Panc1 (cell line): ENCODE data around the gene LIN9. TPM values are rescaled to one million over a fixed set of nuclear protein-coding genes. Genes with fewer than 3 reads are reported as not detected.
A peak's percentile ranks its signal among the peaks of the same experiment; 100 is the strongest.

Experiments used
- ATAC-seq: fragments of 200-7000 bp; cut with Tn5 transposase; 2 replicates; pipeline ENCODE4 v1.9.1; 2020; ENCODE audit warnings: mild to moderate bottlenecking, moderate library complexity
- BruUV-seq: library from RNA; stranded (reverse); fragments of 400-500 nt; replicated peaks from 2 replicates; lab custom pipeline; 2021; lab: Mats Ljungman, UMichigan
- CTCF ChIA-PET: fragments of 300-600 bp; sonication (Branson Sonifier 250); formaldehyde crosslinking; loops from one replicate; lab custom pipeline; 2022; ENCODE audit warnings: antibody characterized with exemption; lab: Charles Lee
- POLR2A ChIA-PET: fragments of 300-600 bp; sonication (Branson Sonifier 250); formaldehyde crosslinking; loops from one replicate; lab custom pipeline; 2022; ENCODE audit warnings: antibody characterized with exemption; lab: Charles Lee
- DNase-seq: peaks from one replicate; pipeline ENCODE4 v3.0.0-alpha.2; 2010; ENCODE audit warnings: low read depth, low spot score
- H3K27ac ChIP-seq: 2 replicates; pipeline ENCODE4 v1.5.1; 2011; ENCODE audit warnings: mild to moderate bottlenecking, low read length, inconsistent platforms
- H3K27me3 ChIP-seq: fragments of 200-500 bp; sonication (Bioruptor generic); 2 replicates; pipeline ENCODE4 v1.6.0; 2014; ENCODE audit warnings: low read length, inconsistent platforms; ENCODE audit not compliant: control insufficient read depth, insufficient read depth
- H3K36me3 ChIP-seq: fragments of 200-500 bp; sonication (Bioruptor generic); 2 replicates; pipeline ENCODE4 v1.5.1; 2014; ENCODE audit warnings: inconsistent platforms, mild to moderate bottlenecking, low read length, moderate library complexity; ENCODE audit not compliant: control insufficient read depth, insufficient read depth
- H3K4me1 ChIP-seq: 2 replicates; pipeline ENCODE4 v1.5.1; 2011; ENCODE audit warnings: inconsistent platforms, mild to moderate bottlenecking, low read length, moderate library complexity; ENCODE audit not compliant: control insufficient read depth, insufficient read depth
- H3K4me3 ChIP-seq, 2 experiments: 2 replicates each; pipeline ENCODE4 v1.5.1; 2011 to 2012; ENCODE audit warnings: low read depth in 2 of 2, low read length in 2 of 2, mild to moderate bottlenecking in 2 of 2, inconsistent platforms in 1 of 2, moderate library complexity in 1 of 2
- H3K9me3 ChIP-seq: fragments of 200-500 bp; sonication (Bioruptor generic); 2 replicates; pipeline ENCODE4 v1.5.1; 2014; ENCODE audit warnings: low read depth, mild to moderate bottlenecking, inconsistent platforms, low read length, moderate library complexity; ENCODE audit not compliant: control insufficient read depth, insufficient read depth
- CTCF ChIP-seq: fragments of 450-650 bp; IDR thresholded peaks from 2 replicates; pipeline ENCODE4 v1.5.1; 2017; ENCODE audit warnings: mild to moderate bottlenecking
- POLR2AphosphoS5 ChIP-seq: IDR thresholded peaks from 2 replicates; pipeline ENCODE4 v1.6.1; 2012; ENCODE audit warnings: mild to moderate bottlenecking, low read depth, low read length, moderate library complexity
- REST ChIP-seq, 2 experiments: IDR thresholded peaks; 2 replicates each; pipeline ENCODE4 v1.6.1; 2011 to 2012; ENCODE audit warnings: low read depth in 2 of 2, control low read depth in 1 of 2, low read length in 1 of 2, mild to moderate bottlenecking in 1 of 2, moderate library complexity in 1 of 2; ENCODE audit not compliant: insufficient read depth in 1 of 2
- SIN3A ChIP-seq: IDR thresholded peaks from 2 replicates; pipeline ENCODE4 v1.6.1; 2012; ENCODE audit warnings: low read depth, mild to moderate bottlenecking, low read length, moderate library complexity, borderline replicate concordance; ENCODE audit not compliant: insufficient read depth
- TCF7L2 ChIP-seq: IDR thresholded peaks from 2 replicates; pipeline ENCODE4 v1.6.1; 2011; ENCODE audit warnings: mild to moderate bottlenecking, low read depth, low read length, inconsistent platforms
- in situ Hi-C: cut with HindIII; loops from 2 replicates; pipeline ENCODE4 v1.10.0; 2016; ENCODE audit warnings: low sequenced_read_pairs, low pct_unique_long_range_greater_than_20kb
- intact Hi-C: fragments of 100-400 bp; cut with micrococcal nuclease; formaldehyde crosslinking; loops from one replicate; pipeline ENCODE4 v1.10.0; 2022; ENCODE audit not compliant: unreplicated experiment
- total RNA-seq: library from RNA; stranded (reverse); gene quantifications from one replicate; pipeline ENCODE4 v1.2.1, GENCODE V29; 2021; ENCODE audit not compliant: unreplicated experiment

Gene LIN9
- total RNA-seq, 1 experiment from 2014 or later = 11.4 TPM

DNA sequence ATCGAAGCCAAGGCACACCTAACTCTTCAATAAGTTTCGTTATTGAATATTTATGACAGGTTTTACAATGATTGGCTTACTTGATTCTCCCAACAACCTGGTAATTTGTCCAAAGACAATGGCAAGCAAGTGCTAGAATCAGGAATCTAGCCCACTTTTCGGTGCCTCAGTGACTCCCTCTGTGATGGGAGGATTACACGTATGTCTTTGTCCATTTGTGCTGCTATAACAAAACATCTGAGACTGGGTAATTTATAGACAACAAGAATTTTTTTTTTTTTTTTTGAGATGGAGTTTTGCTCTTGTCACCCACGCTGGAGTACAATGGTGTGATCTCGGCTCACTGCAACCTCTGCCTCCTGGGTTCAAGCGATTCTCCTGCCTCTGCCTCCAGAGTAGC is 2.4 kb upstream of the LIN9 start:
- no peaks in the 10 kb centered on the region for H3K36me3 ChIP-seq
- in situ Hi-C loops = no loop called here
- ChIA-PET CTCF (interaction anchor here (0.7 kb wide), 1 partner anchor 207 kb away, joined by 7 read pairs; no protein-coding TSS in a partner anchor), POLR2A (no interaction called here)
- no peaks in the 10 kb centered on the region for H3K9me3 ChIP-seq
- BruUV-seq = no TSS peak
- peaks cover 18% of the 10 kb centered on the region for H3K4me1 ChIP-seq
- no peak overlapping the region for H3K4me3 ChIP-seq
- no peak overlapping the region for H3K27ac ChIP-seq
- ATAC-seq (no peak), DNase-seq (no peak)
- TF ChIP-seq CTCF (no peak), POLR2AphosphoS5 (no peak), REST (IDR thresholded peaks at IDR 0.05; ENCODE audit: insufficient read depth in 1 of 2, low read depth in 2 of 2, low read length in 1 of 2) (no peak), SIN3A (no peak), TCF7L2 (no peak)
- H3K27me3 ChIP-seq = no peaks in the 10 kb centered on the region
- intact Hi-C loops = no loop called here

DNA sequence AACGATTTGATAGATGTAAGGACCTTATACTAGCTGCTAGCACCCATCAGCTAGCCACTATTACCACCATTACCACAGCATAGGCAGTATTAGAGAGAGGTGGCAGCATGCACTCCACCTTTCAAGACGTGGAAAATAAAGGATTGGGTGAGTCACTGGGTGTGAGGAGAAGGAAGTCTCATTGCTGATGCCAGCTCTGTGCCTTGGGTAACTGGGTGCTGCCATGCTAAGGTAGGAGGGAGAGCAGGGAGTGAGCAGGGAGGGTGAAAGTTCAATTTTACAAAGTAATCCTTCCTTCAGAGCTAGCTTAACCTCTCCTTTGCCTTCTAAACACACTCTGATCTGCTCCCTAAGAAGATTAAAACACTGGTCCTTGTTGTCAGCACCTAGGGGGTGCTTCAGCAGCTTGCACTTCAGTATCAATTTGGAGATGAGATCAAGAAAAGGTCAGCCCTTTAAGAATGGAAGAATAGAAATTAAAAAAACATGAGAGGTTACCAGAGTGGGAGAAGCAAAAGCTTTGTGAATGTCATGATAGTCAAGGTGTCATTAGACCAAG is 1.8 kb upstream of the LIN9 start:
- Histone ChIP-seq H3K9me3 (no peaks in the 10 kb centered on the region), H3K4me1 (peaks cover 18% of the 10 kb centered on the region), H3K27ac (peak overlapping the region; percentile 60; the same call in 1 of the 2 replicates), H3K27me3 (no peaks in the 10 kb centered on the region), H3K4me3 (no peak overlapping the region), H3K36me3 (no peaks in the 10 kb centered on the region)
- no TSS peak for BruUV-seq
- DNase-seq (no peak), ATAC-seq (no peak)
- no peak for TF ChIP-seq POLR2AphosphoS5
- TF ChIP-seq REST (IDR thresholded peaks at IDR 0.05; ENCODE audit: insufficient read depth in 1 of 2, low read depth in 2 of 2, low read length in 1 of 2) = no peak
- no peak for TF ChIP-seq SIN3A
- TF ChIP-seq TCF7L2 = no peak
- TF ChIP-seq CTCF = no peak
- in situ Hi-C loops = no loop called here
- ChIA-PET POLR2A (no interaction called here), CTCF (no interaction called here)
- intact Hi-C loops = no loop called here
